Measurements from ENCODE around the gene ZNF837. TPM values are rescaled to one million over a fixed set of nuclear protein-coding genes. Genes with fewer than 3 reads are reported as not detected.

ZNF837 gene
- total and polyA plus RNA-seq, 7 experiments from 2014 or later, result 1.4 to 15.6 (median 4.3) TPM

DNA sequence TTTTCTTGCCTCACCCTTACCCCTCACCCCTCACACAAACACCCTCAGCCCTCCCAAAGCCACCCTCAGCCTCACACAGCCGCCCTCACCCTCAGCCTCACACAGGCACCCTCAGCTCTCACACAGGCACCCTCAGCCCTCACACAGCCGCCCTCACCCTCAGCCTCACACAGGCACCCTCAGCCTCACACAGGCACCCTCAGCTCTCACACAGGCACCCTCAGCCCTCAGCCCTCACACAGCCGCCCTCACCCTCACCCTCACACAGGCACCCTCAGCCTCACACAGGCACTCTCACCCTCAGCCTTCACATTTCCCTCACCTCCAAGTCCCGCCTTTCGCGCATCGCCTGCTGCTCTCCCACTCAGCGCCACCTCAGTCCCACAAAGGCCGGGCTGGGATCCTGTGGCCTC, 54.3 kb downstream of the ZNF837 start:
- peaks cover 0 to 10% (median 6%) of the 10 kb centered on the region in 7 donors for H3K4me1 Mint-ChIP-seq
- POLR2A ChIA-PET, result interaction anchor here (0.7 to 1.9 kb wide), 13 partner anchors 17 to 249 kb away, joined by 3 to 13 read pairs (median 3); partner anchors contain the start of genes ZBTB45, ZNF274 and ZNF497
- no peak overlapping the region for H3K27ac Mint-ChIP-seq
- Histone ChIP-seq H3K9me3 (ENCODE audit: control insufficient read depth in 2 of 3, low read length in 3 of 3) (no peaks in the 10 kb centered on the region), H3K27ac (ENCODE audit: low read depth, low read length) (peak overlapping the region; percentile 72), H3K36me3 (ENCODE audit: control insufficient read depth in 2 of 3, insufficient read depth in 3 of 3, low read length in 3 of 3) (peaks cover 0 to 4% (median 0%) of the 10 kb centered on the region in 3 experiments), H3K4me3 (ENCODE audit: low read length) (peak overlapping the region; percentile 95), H3K27me3 (ENCODE audit: control insufficient read depth in 2 of 2, insufficient read depth in 2 of 2, low read length in 2 of 2) (no peaks in the 10 kb centered on the region), H3K4me1 (ENCODE audit: control insufficient read depth in 2 of 2, insufficient read depth in 2 of 2, low read length in 2 of 2) (peaks cover 14 to 16% of the 10 kb centered on the region in 2 donors)
- peaks cover 6 to 16% (median 13%) of the 10 kb centered on the region in 5 donors for H3K36me3 Mint-ChIP-seq
- intact Hi-C loops (cut with micrococcal nuclease), result loop anchor here (1.0 to 2.0 kb wide), 12 partner anchors 21 to 193 kb away; partner anchors contain the start of genes ERVK3-1 (in 2 of the 2), ZNF132 (in 2 of the 2), ZNF324 (in 2 of the 2) and ZNF497 (in 2 of the 2)
- H3K27me3 Mint-ChIP-seq, result no peaks in the 10 kb centered on the region
- no peak for DNase-seq
- no peak overlapping the region for H3K4me3 Mint-ChIP-seq
- no peaks in the 10 kb centered on the region for H3K9me3 Mint-ChIP-seq
- CTCF ChIA-PET, result no interaction called here
- ATAC-seq, result peak; percentile 53

DNA sequence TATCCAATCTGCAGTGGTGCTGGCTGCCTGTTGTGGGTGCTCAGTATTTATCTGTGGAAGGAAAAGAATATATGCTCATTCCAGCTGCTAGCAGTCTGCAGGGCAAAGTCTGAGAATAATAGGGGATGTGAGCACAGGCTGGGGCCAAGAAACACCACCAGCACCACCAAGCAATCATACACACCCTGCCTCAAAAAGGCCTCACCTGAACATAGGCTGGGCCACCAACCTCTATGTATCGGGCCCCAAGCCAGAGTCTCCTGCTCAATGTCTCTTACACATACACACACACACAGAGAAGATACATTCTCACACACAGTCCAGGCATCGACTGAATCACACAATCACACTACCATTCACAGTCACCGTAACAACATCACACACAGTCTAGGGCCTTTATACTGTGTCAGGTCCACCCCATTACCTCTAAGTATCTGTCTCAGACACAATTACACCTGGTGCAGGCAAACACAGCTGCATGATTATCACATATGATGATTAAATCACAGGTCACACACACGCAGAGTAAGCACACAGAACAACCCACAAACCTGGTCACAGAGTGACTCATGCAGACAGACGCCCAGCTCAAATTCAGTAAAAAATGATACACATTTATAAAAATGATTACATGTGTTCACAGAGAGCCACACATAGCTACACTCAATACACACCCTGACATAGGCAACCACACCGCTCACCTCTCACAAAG, 55.4 kb downstream of the ZNF837 start:
- Mint-ChIP-seq H3K4me3 (no peak overlapping the region), H3K27me3 (no peaks in the 10 kb centered on the region), H3K9me3 (no peaks in the 10 kb centered on the region), H3K27ac (no peak overlapping the region), H3K4me1 (peaks cover 0 to 6% (median 4%) of the 10 kb centered on the region in 7 donors), H3K36me3 (peaks cover 7 to 16% (median 10%) of the 10 kb centered on the region in 5 donors)
- intact Hi-C loops (cut with micrococcal nuclease), result loop anchor here (1.0 to 2.0 kb wide), 12 partner anchors 20 to 194 kb away; partner anchors contain the start of genes ERVK3-1 (in 2 of the 2), ZNF132 (in 2 of the 2), ZNF324 (in 2 of the 2) and ZNF497 (in 2 of the 2)
- no peak overlapping the region for H3K4me3 ChIP-seq (ENCODE audit: low read length)
- ATAC-seq (no peak), DNase-seq (no peak)
- H3K27me3 ChIP-seq (ENCODE audit: control insufficient read depth in 2 of 2, insufficient read depth in 2 of 2, low read length in 2 of 2), result no peaks in the 10 kb centered on the region
- H3K27ac ChIP-seq (ENCODE audit: low read depth, low read length), result no peak overlapping the region
- POLR2A ChIA-PET, result interaction anchor here (0.8 to 1.8 kb wide), 3 partner anchors 22 to 44 kb away, joined by 3 to 13 read pairs (median 3); partner anchors contain the start of gene ZNF497
- CTCF ChIA-PET, result no interaction called here
- H3K36me3 ChIP-seq (ENCODE audit: control insufficient read depth in 2 of 3, insufficient read depth in 3 of 3, low read length in 3 of 3), result peaks cover 0 to 4% (median 0%) of the 10 kb centered on the region in 3 experiments
- peaks cover 14 to 16% of the 10 kb centered on the region in 2 donors for H3K4me1 ChIP-seq (ENCODE audit: control insufficient read depth in 2 of 2, insufficient read depth in 2 of 2, low read length in 2 of 2)
- H3K9me3 ChIP-seq (ENCODE audit: control insufficient read depth in 2 of 3, low read length in 3 of 3), result no peaks in the 10 kb centered on the region

DNA sequence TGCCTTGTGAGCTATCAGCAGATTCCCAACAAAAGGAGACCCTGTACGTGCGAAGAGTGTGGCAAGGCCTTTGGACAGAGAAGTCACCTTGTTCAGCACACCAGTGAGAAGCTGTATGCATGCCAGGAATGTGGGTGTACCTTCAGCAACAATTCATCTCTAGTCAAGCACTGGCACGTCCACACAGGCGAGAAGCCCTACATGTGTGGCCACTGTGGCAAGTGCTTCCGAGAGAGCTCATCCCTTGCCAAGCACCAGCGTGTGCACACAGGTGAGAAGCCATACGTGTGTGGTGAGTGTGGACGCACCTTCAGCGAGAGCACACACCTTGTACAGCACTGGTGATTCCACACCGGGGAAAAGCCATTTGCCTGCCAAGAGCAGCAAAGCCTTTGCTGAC, 61.6 kb downstream of the ZNF837 start:
- CTCF ChIA-PET, result interaction anchor here (0.6 kb wide), 2 partner anchors 165 to 174 kb away, joined by 3 to 4 read pairs; no protein-coding TSS in a partner anchor
- Mint-ChIP-seq H3K27me3 (no peaks in the 10 kb centered on the region), H3K36me3 (peaks cover 12 to 32% (median 26%) of the 10 kb centered on the region in 5 donors), H3K27ac (no peak overlapping the region), H3K4me3 (no peak overlapping the region), H3K4me1 (no peaks in the 10 kb centered on the region), H3K9me3 (peaks cover 0 to 4% (median 3%) of the 10 kb centered on the region in 11 donors)
- Histone ChIP-seq H3K36me3 (ENCODE audit: control insufficient read depth in 2 of 3, insufficient read depth in 3 of 3, low read length in 3 of 3) (peaks cover 0 to 15% (median 6%) of the 10 kb centered on the region in 3 experiments), H3K4me3 (ENCODE audit: low read length) (no peak overlapping the region), H3K27me3 (ENCODE audit: control insufficient read depth in 2 of 2, insufficient read depth in 2 of 2, low read length in 2 of 2) (no peaks in the 10 kb centered on the region), H3K27ac (ENCODE audit: low read depth, low read length) (no peak overlapping the region), H3K9me3 (ENCODE audit: control insufficient read depth in 2 of 3, low read length in 3 of 3) (no peaks in the 10 kb centered on the region), H3K4me1 (ENCODE audit: control insufficient read depth in 2 of 2, insufficient read depth in 2 of 2, low read length in 2 of 2) (no peaks in the 10 kb centered on the region)
- POLR2A ChIA-PET, result interaction anchor here (1.1 to 2.0 kb wide), 2 partner anchors 11 to 91 kb away, joined by 4 to 5 read pairs; partner anchors contain the start of gene ZNF544
- intact Hi-C loops (cut with micrococcal nuclease), result no loop called here
- DNase-seq, result no peak
- ATAC-seq, result no peak

DNA sequence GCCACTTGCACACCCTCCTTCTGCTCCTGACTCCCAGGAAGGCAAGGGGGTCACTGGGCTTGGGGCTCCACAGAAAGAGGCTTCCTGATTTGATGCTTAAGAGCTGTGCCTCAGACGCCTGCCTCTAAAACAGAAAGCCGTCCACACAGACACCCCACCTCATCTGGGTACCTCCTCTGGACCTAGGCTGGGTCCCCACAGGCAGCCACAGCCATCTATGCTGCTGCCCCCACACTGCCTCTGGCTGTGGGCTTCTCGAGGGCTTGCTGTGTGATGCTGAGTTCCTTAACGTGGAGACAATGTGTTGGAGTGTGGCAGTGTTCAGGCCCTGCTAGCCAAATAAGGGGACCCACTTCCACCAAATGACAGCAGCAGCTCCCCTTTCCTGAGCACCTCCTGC, 62.5 kb downstream of the ZNF837 start:
- no peak for ATAC-seq
- Mint-ChIP-seq H3K27me3 (no peaks in the 10 kb centered on the region), H3K36me3 (peaks cover 17 to 41% (median 28%) of the 10 kb centered on the region in 5 donors), H3K9me3 (peaks cover 0 to 6% (median 3%) of the 10 kb centered on the region in 11 donors), H3K4me1 (no peaks in the 10 kb centered on the region), H3K4me3 (no peak overlapping the region), H3K27ac (no peak overlapping the region)
- ChIA-PET POLR2A (interaction anchor here (1.0 to 2.0 kb wide), 3 partner anchors 10 to 90 kb away, joined by 3 to 5 read pairs (median 4); partner anchors contain the start of gene ZNF544), CTCF (no interaction called here)
- DNase-seq, result no peak
- Histone ChIP-seq H3K4me1 (ENCODE audit: control insufficient read depth in 2 of 2, insufficient read depth in 2 of 2, low read length in 2 of 2) (no peaks in the 10 kb centered on the region), H3K4me3 (ENCODE audit: low read length) (no peak overlapping the region), H3K27ac (ENCODE audit: low read depth, low read length) (no peak overlapping the region), H3K36me3 (ENCODE audit: control insufficient read depth in 2 of 3, insufficient read depth in 3 of 3, low read length in 3 of 3) (peaks cover 0 to 24% (median 6%) of the 10 kb centered on the region in 3 experiments), H3K9me3 (ENCODE audit: control insufficient read depth in 2 of 3, low read length in 3 of 3) (no peaks in the 10 kb centered on the region), H3K27me3 (ENCODE audit: control insufficient read depth in 2 of 2, insufficient read depth in 2 of 2, low read length in 2 of 2) (no peaks in the 10 kb centered on the region)
- intact Hi-C loops (cut with micrococcal nuclease), result no loop called here

Small RNAs within 50 kb of the gene (microRNA-seq; reads per million reads assigned to microRNA genes)
- gene MIR4754 (ENCODE audit: borderline microRNAs expressed) (not detected), gene MIR6806 (ENCODE audit: borderline microRNAs expressed) (not detected)

Other genes with a start within 250 kb of the ZNF837 start
- gene ZNF329, start 230.2 kb downstream of the ZNF837 start, total RNA-seq, result 10 to 100 TPM in 3 of 5 experiments, 1 to 10 TPM in 2; 2.8 to 17.1 (median 15.1) TPM
- gene ZNF329, start 230.2 kb downstream of the ZNF837 start, polyA plus RNA-seq, result 10 to 100 TPM in 1 of 2 donors, 1 to 10 TPM in 1; 8.2 to 12.6 TPM
- 10 to 100 TPM; 20.1 to 91.1 (median 52.7) TPM for gene ZNF274, start 198.0 kb downstream of the ZNF837 start, total RNA-seq
- gene ZNF274, start 198.0 kb downstream of the ZNF837 start, polyA plus RNA-seq, result 10 to 100 TPM; 41.7 to 53.9 TPM
- gene ZNF544, start 152.1 kb downstream of the ZNF837 start, total RNA-seq, result 10 to 100 TPM; 19.7 to 60.7 (median 42.1) TPM
- gene ZNF544, start 152.1 kb downstream of the ZNF837 start, polyA plus RNA-seq, result 10 to 100 TPM; 21.6 to 30.8 TPM
- 10 to 100 TPM in 2 of 5 experiments, 1 to 10 TPM in 3; 5.2 to 10.5 (median 10.0) TPM for gene ZNF8, start 102.1 kb downstream of the ZNF837 start, total RNA-seq
- gene ZNF8, start 102.1 kb downstream of the ZNF837 start, polyA plus RNA-seq, result 1 to 10 TPM in 1 of 2 donors, under 1 TPM in 1; 0.97 to 1.4 TPM
- 100 to 1,000 TPM in 2 of 5 experiments, 10 to 100 TPM in 3; 59.7 to 122 (median 65.4) TPM for gene ERVK3-1, start 75.7 kb downstream of the ZNF837 start, total RNA-seq
- 10 to 100 TPM; 68.2 to 88.7 TPM for gene ERVK3-1, start 75.7 kb downstream of the ZNF837 start, polyA plus RNA-seq
- 1 to 10 TPM; 1.1 to 6.0 (median 4.5) TPM for gene ZSCAN22, start 54.0 kb downstream of the ZNF837 start, total RNA-seq
- gene ZSCAN22, start 54.0 kb downstream of the ZNF837 start, polyA plus RNA-seq, result 1 to 10 TPM; 1.3 to 3.6 TPM
- gene A1BG, start 27.5 kb downstream of the ZNF837 start, total RNA-seq, result 10 to 100 TPM in 3 of 5 experiments, 1 to 10 TPM in 2; 7.0 to 21.5 (median 12.4) TPM
- 10 to 100 TPM; 38.0 to 60.1 TPM for gene A1BG, start 27.5 kb downstream of the ZNF837 start, polyA plus RNA-seq
- gene ZNF497, start 18.3 kb downstream of the ZNF837 start, total RNA-seq, result 1 to 10 TPM; 1.0 to 2.7 (median 1.8) TPM
- gene ZNF497, start 18.3 kb downstream of the ZNF837 start, polyA plus RNA-seq, result 1 to 10 TPM; 1.9 to 2.9 TPM
- 1,000 to 10,000 TPM in 4 of 5 experiments, 100 to 1,000 TPM in 1; 911 to 1,684 (median 1,502) TPM for gene RPS5, start 6.2 kb upstream of the ZNF837 start, total RNA-seq
- gene RPS5, start 6.2 kb upstream of the ZNF837 start, polyA plus RNA-seq, result 1,000 to 10,000 TPM; 1,774 to 1,925 TPM
- under 1 TPM in 4 of 5 experiments, not detected in 1; 0.32 to 0.53 (median 0.50) TPM for gene RNF225, start 14.6 kb upstream of the ZNF837 start, total RNA-seq
- not detected for gene RNF225, start 14.6 kb upstream of the ZNF837 start, polyA plus RNA-seq
- 10 to 100 TPM in 1 of 5 experiments, 1 to 10 TPM in 4; 4.2 to 12.1 (median 8.8) TPM for gene ZNF584, start 27.6 kb upstream of the ZNF837 start, total RNA-seq
- 1 to 10 TPM; 6.5 to 7.0 TPM for gene ZNF584, start 27.6 kb upstream of the ZNF837 start, polyA plus RNA-seq
- gene ZNF132, start 59.1 kb upstream of the ZNF837 start, total RNA-seq, result 10 to 100 TPM in 2 of 5 experiments, 1 to 10 TPM in 3; 1.2 to 12.9 (median 4.9) TPM
- gene ZNF132, start 59.1 kb upstream of the ZNF837 start, polyA plus RNA-seq, result 1 to 10 TPM; 2.4 to 3.6 TPM
- gene ZNF324B, start 70.6 kb upstream of the ZNF837 start, total RNA-seq, result 10 to 100 TPM in 3 of 5 experiments, 1 to 10 TPM in 2; 9.1 to 13.9 (median 11.8) TPM
- 1 to 10 TPM; 1.7 to 3.5 TPM for gene ZNF324B, start 70.6 kb upstream of the ZNF837 start, polyA plus RNA-seq
- gene ZNF324, start 86.0 kb upstream of the ZNF837 start, total RNA-seq, result 10 to 100 TPM; 14.2 to 28.0 (median 23.4) TPM
- gene ZNF324, start 86.0 kb upstream of the ZNF837 start, polyA plus RNA-seq, result 10 to 100 TPM in 1 of 2 donors, 1 to 10 TPM in 1; 9.3 to 20.8 TPM
- 10 to 100 TPM in 4 of 5 experiments, 1 to 10 TPM in 1; 9.5 to 20.0 (median 15.1) TPM for gene ZNF446, start 95.3 kb upstream of the ZNF837 start, total RNA-seq
- gene ZNF446, start 95.3 kb upstream of the ZNF837 start, polyA plus RNA-seq, result 1 to 10 TPM; 3.2 to 6.0 TPM
- 10 to 100 TPM in 3 of 5 experiments, 1 to 10 TPM in 2; 5.9 to 14.1 (median 12.6) TPM for gene SLC27A5, start 131.0 kb upstream of the ZNF837 start, total RNA-seq
- 10 to 100 TPM; 18.4 to 26.9 TPM for gene SLC27A5, start 131.0 kb upstream of the ZNF837 start, polyA plus RNA-seq
- 10 to 100 TPM in 3 of 5 experiments, 1 to 10 TPM in 2; 9.8 to 19.2 (median 17.0) TPM for gene ZBTB45, start 138.8 kb upstream of the ZNF837 start, total RNA-seq
- gene ZBTB45, start 138.8 kb upstream of the ZNF837 start, polyA plus RNA-seq, result 1 to 10 TPM; 5.1 to 6.5 TPM
- gene TRIM28, start 163.0 kb upstream of the ZNF837 start, total RNA-seq, result 100 to 1,000 TPM; 396 to 564 (median 435) TPM
- gene TRIM28, start 163.0 kb upstream of the ZNF837 start, polyA plus RNA-seq, result 10 to 100 TPM; 55.3 to 88.8 TPM
- 100 to 1,000 TPM in 1 of 5 experiments, 10 to 100 TPM in 4; 64.3 to 131 (median 71.2) TPM for gene CHMP2A, start 174.1 kb upstream of the ZNF837 start, total RNA-seq
- gene CHMP2A, start 174.1 kb upstream of the ZNF837 start, polyA plus RNA-seq, result 100 to 1,000 TPM; 167 to 193 TPM
- gene UBE2M, start 177.6 kb upstream of the ZNF837 start, total RNA-seq, result 10 to 100 TPM; 37.1 to 92.1 (median 55.8) TPM
- gene UBE2M, start 177.6 kb upstream of the ZNF837 start, polyA plus RNA-seq, result 1 to 10 TPM; 7.5 to 7.8 TPM
- 10 to 100 TPM; 35.0 to 51.8 (median 44.9) TPM for gene MZF1, start 192.3 kb upstream of the ZNF837 start, total RNA-seq
- 10 to 100 TPM in 1 of 2 donors, 1 to 10 TPM in 1; 9.9 to 18.6 TPM for gene MZF1, start 192.3 kb upstream of the ZNF837 start, polyA plus RNA-seq

All from naive thymus-derived CD4-positive, alpha-beta T cell (primary cell).